ENCODE results near the gene PARD3.

Gene PARD3

DNA sequence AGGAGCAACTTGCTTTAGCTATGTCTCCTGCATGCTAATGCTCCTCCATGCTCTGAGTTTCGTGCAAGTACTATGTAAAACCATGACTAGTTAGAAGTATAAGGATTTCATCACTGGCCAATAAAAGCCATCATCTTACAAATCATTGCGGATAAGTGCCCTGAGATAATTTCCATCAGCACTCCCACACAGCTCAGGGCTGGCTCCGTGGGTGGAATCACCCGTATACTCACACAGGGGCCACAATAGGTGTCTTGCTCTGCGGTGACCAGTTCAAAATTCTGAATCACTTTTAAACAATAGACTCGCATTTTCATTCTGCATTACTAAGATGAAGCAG lies 227.4 kb downstream of the PARD3 start:
- Histone ChIP-seq H3K36me3 (ENCODE audit: control insufficient read depth in 1 of 2, insufficient read depth in 2 of 2, low read length in 2 of 2) (no peaks in the 10 kb centered on the region), H3K4me3 (ENCODE audit: low read depth, low read length) (no peak overlapping the region), H3K9ac (ENCODE audit: low read length) (no peak overlapping the region), H3K27ac (ENCODE audit: low read depth, low read length) (no peak overlapping the region), H3K4me2 (ENCODE audit: low read length) (no peak overlapping the region), H3K79me1 (ENCODE audit: low read length) (no peaks in the 10 kb centered on the region), H3K4ac (ENCODE audit: low read depth, low read length) (no peak overlapping the region), H4K91ac (ENCODE audit: low read depth, low read length) (no peak overlapping the region), H2BK12ac (ENCODE audit: low read length) (no peak overlapping the region), H2BK5ac (ENCODE audit: low read depth, low read length, poor library complexity) (no peak overlapping the region), H2AK5ac (ENCODE audit: low read length) (no peak overlapping the region), H3K23ac (ENCODE audit: low read length) (no peak overlapping the region), H3K18ac (ENCODE audit: low read length) (no peak overlapping the region), H2BK120ac (ENCODE audit: insufficient read depth, low read length, poor library complexity) (no peak overlapping the region), H3K9me3 (ENCODE audit: insufficient read depth, low read depth, low read length) (no peaks in the 10 kb centered on the region), H2AFZ (ENCODE audit: insufficient read depth, low read length, poor library complexity) (no peak overlapping the region), H4K8ac (ENCODE audit: low read depth, low read length) (no peak overlapping the region), H3K4me1 (ENCODE audit: control insufficient read depth in 1 of 2, insufficient read depth in 2 of 2, low read length in 2 of 2) (peaks cover 2 to 3% of the 10 kb centered on the region in 2 experiments), H3K27me3 (ENCODE audit: insufficient read depth, low read length) (no peaks in the 10 kb centered on the region), H3K14ac (ENCODE audit: low read length) (no peak overlapping the region), H4K12ac (ENCODE audit: low read depth, low read length) (no peak overlapping the region), H3K79me2 (ENCODE audit: control insufficient read depth, insufficient read depth, low read length, poor library complexity) (no peaks in the 10 kb centered on the region)
- no CpG with 5 or more reads among the region's 6 CpGs for WGBS (ENCODE audit: extremely low coverage, insufficient coverage, insufficient read length)
- DNase-seq = no peak

DNA sequence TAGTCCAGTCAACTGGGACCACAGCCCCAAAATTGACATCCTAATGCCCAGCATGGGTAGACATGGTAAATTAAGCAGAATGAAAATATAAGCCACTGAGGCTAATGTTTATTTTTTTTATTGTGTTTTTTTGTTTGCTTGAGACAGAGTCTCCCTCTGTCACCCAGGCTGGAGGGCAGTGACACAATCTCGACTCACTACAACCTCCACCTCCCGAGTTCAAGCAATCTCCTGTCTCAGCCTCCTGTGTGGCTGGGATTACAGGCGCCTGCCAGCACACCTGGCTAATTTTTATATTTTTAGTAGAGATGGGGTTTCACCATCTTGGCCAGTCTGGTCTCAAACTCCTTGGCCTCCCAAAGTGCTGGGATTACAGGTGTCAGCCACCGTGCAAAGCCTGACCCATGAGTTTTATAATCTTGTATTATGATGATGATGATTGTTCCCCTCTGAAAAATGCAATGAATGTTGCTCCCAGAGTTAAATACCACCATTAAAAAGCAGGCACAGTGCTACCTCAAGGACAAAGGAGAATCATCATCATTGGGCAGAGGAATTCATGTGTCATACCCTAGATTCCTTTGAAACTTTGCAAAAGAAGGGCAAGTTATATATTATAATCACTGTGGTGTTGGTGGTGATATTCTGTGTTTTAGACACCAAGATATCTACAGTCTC lies 228.0 kb downstream of the PARD3 start:
- Histone ChIP-seq H4K91ac (ENCODE audit: low read depth, low read length) (no peak overlapping the region), H3K23ac (ENCODE audit: low read length) (no peak overlapping the region), H2BK12ac (ENCODE audit: low read length) (no peak overlapping the region), H2BK120ac (ENCODE audit: insufficient read depth, low read length, poor library complexity) (no peak overlapping the region), H3K18ac (ENCODE audit: low read length) (no peak overlapping the region), H3K27me3 (ENCODE audit: insufficient read depth, low read length) (no peaks in the 10 kb centered on the region), H3K79me2 (ENCODE audit: control insufficient read depth, insufficient read depth, low read length, poor library complexity) (no peaks in the 10 kb centered on the region), H3K4me2 (ENCODE audit: low read length) (no peak overlapping the region), H3K36me3 (ENCODE audit: control insufficient read depth in 1 of 2, insufficient read depth in 2 of 2, low read length in 2 of 2) (no peaks in the 10 kb centered on the region), H2BK5ac (ENCODE audit: low read depth, low read length, poor library complexity) (no peak overlapping the region), H3K4me1 (ENCODE audit: control insufficient read depth in 1 of 2, insufficient read depth in 2 of 2, low read length in 2 of 2) (peaks cover 2 to 3% of the 10 kb centered on the region in 2 experiments), H3K27ac (ENCODE audit: low read depth, low read length) (no peak overlapping the region), H2AFZ (ENCODE audit: insufficient read depth, low read length, poor library complexity) (no peak overlapping the region), H4K12ac (ENCODE audit: low read depth, low read length) (no peak overlapping the region), H4K8ac (ENCODE audit: low read depth, low read length) (no peak overlapping the region), H2AK5ac (ENCODE audit: low read length) (no peak overlapping the region), H3K9ac (ENCODE audit: low read length) (no peak overlapping the region), H3K79me1 (ENCODE audit: low read length) (no peaks in the 10 kb centered on the region), H3K4ac (ENCODE audit: low read depth, low read length) (no peak overlapping the region), H3K4me3 (ENCODE audit: low read depth, low read length) (no peak overlapping the region), H3K14ac (ENCODE audit: low read length) (no peak overlapping the region), H3K9me3 (ENCODE audit: insufficient read depth, low read depth, low read length) (no peaks in the 10 kb centered on the region)
- DNase-seq = no peak
- 100% methylated on average over 1 of the region's 4 CpGs for WGBS (ENCODE audit: extremely low coverage, insufficient coverage, insufficient read length)

DNA sequence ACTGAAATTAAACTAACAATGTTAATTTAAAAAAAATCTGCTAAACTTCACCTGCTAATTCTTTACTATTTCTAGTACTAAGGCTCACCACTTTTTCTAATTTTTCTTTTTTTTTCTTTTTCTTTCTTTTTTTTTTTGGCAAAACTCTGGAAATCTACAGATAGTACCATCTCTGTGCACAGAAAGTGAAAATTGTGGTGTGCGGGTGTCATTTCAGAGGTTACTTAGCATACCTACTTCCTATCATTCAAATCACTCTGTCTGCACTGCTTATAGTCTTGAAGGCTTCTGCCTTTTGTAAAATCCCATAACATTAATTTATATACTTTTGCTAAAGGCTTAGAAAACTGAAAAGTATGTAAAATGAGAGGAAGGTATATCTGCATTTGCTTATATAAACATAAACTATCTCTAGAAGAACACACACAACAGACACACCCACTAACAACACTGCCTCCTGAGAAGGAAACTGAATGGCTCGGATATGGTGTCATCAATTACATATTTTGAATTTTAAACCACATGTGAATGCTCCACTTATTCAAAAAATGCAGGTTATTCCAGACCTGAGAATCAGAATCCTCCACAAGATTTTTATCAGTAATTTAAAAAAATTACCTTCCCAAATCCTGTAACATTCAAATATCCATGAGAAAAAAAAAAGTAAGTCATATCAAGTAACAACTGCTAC lies 229.5 kb downstream of the PARD3 start:
- Histone ChIP-seq H2AK5ac (ENCODE audit: low read length) (no peak overlapping the region), H3K27me3 (ENCODE audit: insufficient read depth, low read length) (no peaks in the 10 kb centered on the region), H3K9ac (ENCODE audit: low read length) (no peak overlapping the region), H3K14ac (ENCODE audit: low read length) (no peak overlapping the region), H2BK12ac (ENCODE audit: low read length) (no peak overlapping the region), H3K4ac (ENCODE audit: low read depth, low read length) (no peak overlapping the region), H3K79me2 (ENCODE audit: control insufficient read depth, insufficient read depth, low read length, poor library complexity) (no peaks in the 10 kb centered on the region), H4K12ac (ENCODE audit: low read depth, low read length) (no peak overlapping the region), H3K9me3 (ENCODE audit: insufficient read depth, low read depth, low read length) (no peaks in the 10 kb centered on the region), H4K91ac (ENCODE audit: low read depth, low read length) (no peak overlapping the region), H3K23ac (ENCODE audit: low read length) (no peak overlapping the region), H3K4me2 (ENCODE audit: low read length) (no peak overlapping the region), H3K79me1 (ENCODE audit: low read length) (no peaks in the 10 kb centered on the region), H3K36me3 (ENCODE audit: control insufficient read depth in 1 of 2, insufficient read depth in 2 of 2, low read length in 2 of 2) (no peaks in the 10 kb centered on the region), H3K18ac (ENCODE audit: low read length) (no peak overlapping the region), H3K27ac (ENCODE audit: low read depth, low read length) (no peak overlapping the region), H3K4me1 (ENCODE audit: control insufficient read depth in 1 of 2, insufficient read depth in 2 of 2, low read length in 2 of 2) (peaks cover 2 to 3% of the 10 kb centered on the region in 2 experiments), H2BK5ac (ENCODE audit: low read depth, low read length, poor library complexity) (no peak overlapping the region), H2BK120ac (ENCODE audit: insufficient read depth, low read length, poor library complexity) (no peak overlapping the region), H2AFZ (ENCODE audit: insufficient read depth, low read length, poor library complexity) (no peak overlapping the region), H3K4me3 (ENCODE audit: low read depth, low read length) (no peak overlapping the region), H4K8ac (ENCODE audit: low read depth, low read length) (no peak overlapping the region)
- no CpG with 5 or more reads among the region's 2 CpGs for WGBS (ENCODE audit: extremely low coverage, insufficient coverage, insufficient read length)
- DNase-seq = peak; percentile 18 to 73

DNA sequence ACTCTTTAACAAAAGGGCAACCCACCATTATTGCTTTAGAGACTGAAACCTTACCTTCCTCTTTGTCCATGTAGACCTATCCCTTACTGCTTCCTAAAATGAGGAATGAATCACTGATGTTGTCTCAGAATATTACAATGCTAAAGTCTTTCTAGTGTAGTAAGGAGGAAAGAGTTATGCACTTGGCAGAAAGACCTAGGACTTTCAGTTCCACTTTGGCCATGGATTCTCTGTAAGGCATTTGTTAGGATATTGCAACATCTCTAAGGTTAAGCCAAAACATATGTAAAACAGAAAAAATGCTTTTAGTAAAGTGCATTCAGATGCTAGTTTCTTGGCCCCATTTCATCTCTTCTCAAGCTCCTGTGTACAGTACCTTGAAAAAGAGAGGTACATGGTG lies 230.9 kb downstream of the PARD3 start:
- no peak overlapping the region for H2AK5ac ChIP-seq (ENCODE audit: low read length)
- no peak for DNase-seq
- H3K9ac ChIP-seq (ENCODE audit: low read length) = no peak overlapping the region

More for the DNA sequence above, 230.9 kb downstream of the PARD3 start:
- Histone ChIP-seq H2BK5ac (ENCODE audit: low read depth, low read length, poor library complexity) (no peak overlapping the region), H3K4me3 (ENCODE audit: low read depth, low read length) (no peak overlapping the region), H2BK120ac (ENCODE audit: insufficient read depth, low read length, poor library complexity) (no peak overlapping the region), H3K36me3 (ENCODE audit: control insufficient read depth in 1 of 2, insufficient read depth in 2 of 2, low read length in 2 of 2) (no peaks in the 10 kb centered on the region), H3K4me2 (ENCODE audit: low read length) (no peak overlapping the region), H3K27ac (ENCODE audit: low read depth, low read length) (no peak overlapping the region), H3K79me2 (ENCODE audit: control insufficient read depth, insufficient read depth, low read length, poor library complexity) (no peaks in the 10 kb centered on the region), H3K18ac (ENCODE audit: low read length) (no peak overlapping the region), H3K4me1 (ENCODE audit: control insufficient read depth in 1 of 2, insufficient read depth in 2 of 2, low read length in 2 of 2) (peaks cover 2 to 3% of the 10 kb centered on the region in 2 experiments), H3K79me1 (ENCODE audit: low read length) (no peaks in the 10 kb centered on the region), H3K23ac (ENCODE audit: low read length) (no peak overlapping the region), H2BK12ac (ENCODE audit: low read length) (no peak overlapping the region), H4K12ac (ENCODE audit: low read depth, low read length) (no peak overlapping the region), H3K9me3 (ENCODE audit: insufficient read depth, low read depth, low read length) (no peaks in the 10 kb centered on the region), H3K4ac (ENCODE audit: low read depth, low read length) (no peak overlapping the region), H2AFZ (ENCODE audit: insufficient read depth, low read length, poor library complexity) (no peak overlapping the region), H4K8ac (ENCODE audit: low read depth, low read length) (no peak overlapping the region), H3K14ac (ENCODE audit: low read length) (no peak overlapping the region), H3K27me3 (ENCODE audit: insufficient read depth, low read length) (no peaks in the 10 kb centered on the region), H4K91ac (ENCODE audit: low read depth, low read length) (no peak overlapping the region)

All from trophoblast cell (in vitro differentiated cells and primary cell).